HepG2 (cell line): ENCODE data around the gene C1orf87. TPM values are rescaled to one million over a fixed set of nuclear protein-coding genes. Genes with fewer than 3 reads are reported as not detected.

Experiments used
- ATAC-seq: fragments of 200-7000 bp; cut with Tn5 transposase; 3 replicates; pipeline ENCODE4 v1.9.1; 2020; ENCODE audit warnings: mild to moderate bottlenecking, moderate library complexity
- BruUV-seq: library from RNA; stranded (reverse); fragments of 400-500 nt; replicated peaks from 2 replicates; lab custom pipeline; 2021; lab: Mats Ljungman, UMichigan
- CTCF ChIA-PET: fragments of 300-600 bp; formaldehyde crosslinking; extraction: SDS; loops from one replicate; lab custom pipeline; 2021; ENCODE audit warnings: low total read pairs, inconsistent platforms, low intra/inter-chr PET ratio; lab: Yijun Ruan, JAX
- POLR2A ChIA-PET: fragments of 350-600 bp; sonication (Branson Sonifier 250); formaldehyde crosslinking; loops from one replicate; lab custom pipeline; 2020; ENCODE audit warnings: antibody characterized with exemption, inconsistent platforms; lab: Yijun Ruan, JAX
- DNase-seq: peaks from one replicate; pipeline ENCODE4 v3.0.0-alpha.2; 2015; ENCODE audit warnings: low spot score
- FAIRE-seq: peaks from 3 replicates; lab custom pipeline; 2011; peaks lifted over from hg19 to GRCh38; lab: Jason Lieb, UNC
- H2AFZ ChIP-seq: one replicate; pipeline ENCODE4 v1.6.1; 2011; ENCODE audit warnings: low read length, inconsistent platforms
- H3K27ac ChIP-seq: fragments of 300-600 bp; 3 replicates; pipeline ENCODE4 v1.8.0; 2011; ENCODE audit warnings: mixed run types, mild to moderate bottlenecking, mixed read lengths, low read length, inconsistent platforms; ENCODE audit not compliant: insufficient read depth; ENCODE audit errors: extremely low read length
- H3K27me3 ChIP-seq, 2 experiments: fragments of 200-600 bp in 1 of 2; 2 replicates in 1 of 2; 3 replicates in 1 of 2; pipeline versions ENCODE4 v1.6.0 to v1.8.0; 2011; ENCODE audit warnings: low read length in 2 of 2, mild to moderate bottlenecking in 2 of 2, moderate library complexity in 2 of 2, inconsistent platforms in 1 of 2; ENCODE audit not compliant: insufficient read depth in 2 of 2, control insufficient read depth in 1 of 2
- H3K36me3 ChIP-seq, 2 experiments: fragments of 200-600 bp in 1 of 2; replicated peaks in 1 of 2; 2 replicates in 1 of 2; 3 replicates in 1 of 2; pipeline versions ENCODE4 v1.5.1 to v1.8.0; 2011; ENCODE audit warnings: low read length in 2 of 2, inconsistent platforms in 1 of 2; ENCODE audit not compliant: insufficient read depth in 2 of 2, control insufficient read depth in 1 of 2
- H3K4me1 ChIP-seq: 2 replicates; pipeline ENCODE4 v1.5.1; 2012; ENCODE audit warnings: low read length, inconsistent platforms; ENCODE audit not compliant: insufficient read depth
- H3K4me2 ChIP-seq: 2 replicates; pipeline ENCODE4 v1.6.0; 2011; ENCODE audit warnings: low read depth, low read length, inconsistent platforms
- H3K4me3 ChIP-seq, 3 experiments: fragments of 200-600 bp in 1 of 3; sonication (generic), shearing (Covaris generic) in 1 of 3; replicated peaks in 1 of 3; 2 replicates each; pipeline ENCODE4 v1.5.1; 2011 to 2016; ENCODE audit warnings: low read length in 3 of 3, inconsistent platforms in 2 of 3, low read depth in 2 of 3, mild to moderate bottlenecking in 2 of 3, control low read depth in 1 of 3, mixed read lengths in 1 of 3; ENCODE audit not compliant: insufficient read depth in 1 of 3
- H3K79me2 ChIP-seq: one replicate; pipeline ENCODE4 v1.6.1; 2011; ENCODE audit warnings: low read length, inconsistent platforms; ENCODE audit not compliant: insufficient read depth
- H3K9ac ChIP-seq: 2 replicates; pipeline ENCODE4 v1.6.0; 2011; ENCODE audit warnings: mild to moderate bottlenecking, low read depth, low read length, inconsistent platforms; ENCODE audit not compliant: insufficient read depth
- H3K9me3 ChIP-seq: 2 replicates; pipeline ENCODE4 v1.5.1; 2012; ENCODE audit warnings: mild to moderate bottlenecking, low read length
- H4K20me1 ChIP-seq: 2 replicates; pipeline ENCODE4 v1.6.0; 2011; ENCODE audit warnings: inconsistent platforms, mild to moderate bottlenecking, low read length, moderate library complexity; ENCODE audit not compliant: insufficient read depth
- FOXJ3 ChIP-seq: sonication (generic); formaldehyde crosslinking; IDR thresholded peaks from 2 replicates; pipeline ENCODE4 v1.4.0; 2020; ENCODE audit warnings: missing genetic modification reagents, mild to moderate bottlenecking, borderline replicate concordance
- HMG20B ChIP-seq: conservative IDR thresholded peaks from 2 replicates; pipeline ENCODE4 v1.6.1; 2016; ENCODE audit warnings: missing genetic modification reagents, missing compliant biosample characterization
- MAFF ChIP-seq: IDR thresholded peaks from 2 replicates; pipeline ENCODE4 v1.6.1; 2011; ENCODE audit warnings: low read depth, low read length, improper control_type of control experiment
- ZBTB4 ChIP-seq: sonication (generic); formaldehyde crosslinking; IDR thresholded peaks from 2 replicates; pipeline ENCODE4 v1.4.0; 2020; ENCODE audit warnings: missing genetic modification reagents, mild to moderate bottlenecking, borderline replicate concordance
- WGBS: methylation state at CpG from one replicate; pipeline ENCODE4 v1.1.6; 2017; ENCODE audit warnings: low lambda C conversion rate; 5-methylcytosine and 5-hydroxymethylcytosine counted together
- in situ Hi-C: cut with HindIII; loops from 2 replicates; pipeline ENCODE4 v1.10.0; 2017; ENCODE audit warnings: low pct_unique_long_range_greater_than_20kb; ENCODE audit not compliant: extremely low pct_ligation_motif_present
- intact Hi-C: fragments of 100-400 bp; cut with micrococcal nuclease; formaldehyde crosslinking; loops from one replicate; pipeline ENCODE4 v1.10.0; 2022; ENCODE audit not compliant: unreplicated experiment
- polyA plus RNA-seq, 8 experiments: library from polyadenylated mRNA; depleted of rRNA in 3 of 8; stranded (reverse) in 7 of 8; unstranded in 1 of 8; fragments of >200 nt; fragmentation: Illumina TruSeq in 4 of 8; extraction: Trizol in 4 of 8; gene quantifications; 2 replicates each; pipeline versions ENCODE4 v1.2.1 to v1.2.3, GENCODE V29; 2011 to 2016; ENCODE audit warnings: low read depth in 4 of 8, missing spikeins in 1 of 8, mixed read lengths in 1 of 8; ENCODE audit not compliant: insufficient read depth in 1 of 8
- total RNA-seq, 5 experiments: library from RNA; depleted of rRNA; stranded (reverse); fragments of >200 nt; fragmentation: Illumina TruSeq; extraction: Trizol; gene quantifications; 2 replicates each; pipeline ENCODE4 v1.2.3, GENCODE V29; 2016; ENCODE audit warnings: low read depth in 1 of 5

Gene C1orf87
- total and polyA plus RNA-seq, 2 of the 13 experiments (the other 11 are each of a cell fraction or from before 2014, with no cell fraction given) = not detected

- TF ChIP-seq MAFF (no peak), HMG20B (CRISPR knock-in tag) (no peak), FOXJ3 (CRISPR knock-in tag) (no peak)
- H3K79me2 ChIP-seq = no peaks in the 10 kb centered on the region
- POLR2A ChIA-PET = no interaction called here
- no peaks in the 10 kb centered on the region for H4K20me1 ChIP-seq
- H2AFZ ChIP-seq = no peak overlapping the region
- no TSS peak for BruUV-seq
- in situ Hi-C loops = no loop called here
- no peaks in the 10 kb centered on the region for H3K9me3 ChIP-seq
- no peaks in the 10 kb centered on the region for H3K36me3 ChIP-seq
- H3K9ac ChIP-seq = no peak overlapping the region
- CTCF ChIA-PET = no interaction called here
- H3K4me2 ChIP-seq = no peak overlapping the region
- H3K4me1 ChIP-seq = no peaks in the 10 kb centered on the region
- FAIRE-seq (no peak), ATAC-seq (no peak), DNase-seq (no peak)
- peaks cover 0 to 8% of the 10 kb centered on the region in 2 experiments; a peak in 2 of 5 replicates for H3K27me3 ChIP-seq
- H3K4me3 ChIP-seq = no peak overlapping the region
- WGBS = 9% methylated on average over 1 of the region's 1 CpG
- no peak overlapping the region for H3K27ac ChIP-seq
- intact Hi-C loops = no loop called here
Measured at GRCh38 chr1:60068393-60069045, 5.1 kb downstream of the C1orf87 start.

GRCh38 chr1:60066001-60066400 is 7.6 kb downstream of the C1orf87 start:
- intact Hi-C loops (no loop called here), in situ Hi-C loops (no loop called here)
- FAIRE-seq (no peak), ATAC-seq (no peak), DNase-seq (no peak)
- no peak overlapping the region for H3K9ac ChIP-seq
- H3K4me2 ChIP-seq = no peak overlapping the region
- ChIA-PET POLR2A (no interaction called here), CTCF (no interaction called here)
- H3K36me3 ChIP-seq = no peaks in the 10 kb centered on the region
- no peak overlapping the region for H3K4me3 ChIP-seq
- no peaks in the 10 kb centered on the region for H3K79me2 ChIP-seq
- TF ChIP-seq ZBTB4 (CRISPR knock-in tag) = no peak
- no peaks in the 10 kb centered on the region for H3K4me1 ChIP-seq
- no peaks in the 10 kb centered on the region for H3K27me3 ChIP-seq
- WGBS = 0% methylated on average over 1 of the region's 1 CpG
- no peaks in the 10 kb centered on the region for H4K20me1 ChIP-seq
- H2AFZ ChIP-seq = no peak overlapping the region
- H3K27ac ChIP-seq = no peak overlapping the region
- no TSS peak for BruUV-seq
- H3K9me3 ChIP-seq = no peaks in the 10 kb centered on the region
